ENCODE results near the gene ZNF32. TPM values are rescaled to one million over a fixed set of nuclear protein-coding genes. Genes with fewer than 3 reads are reported as not detected.

The ZNF32 gene
- total RNA-seq, 2 experiments from 2014 or later = 12.5 to 13.7 TPM

DNA sequence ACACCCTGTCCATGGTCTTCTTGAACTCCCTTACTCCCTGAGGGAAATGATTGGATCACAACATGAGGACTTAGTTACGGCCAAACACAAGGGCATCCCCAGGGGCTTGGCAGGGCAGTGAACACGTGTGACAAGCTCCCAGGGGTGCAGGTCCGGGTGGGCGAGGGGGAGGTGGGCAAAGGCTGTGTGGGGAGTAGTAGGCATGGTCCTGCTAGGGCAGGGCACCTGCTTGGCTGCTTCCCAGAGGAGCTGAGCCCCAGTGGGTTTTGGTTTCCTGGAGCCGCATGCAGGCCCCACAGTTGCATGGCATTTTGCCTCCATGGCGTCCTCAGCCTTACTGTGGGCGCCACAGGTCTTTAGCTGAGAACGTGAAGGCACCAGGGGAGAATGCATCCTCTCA lies 46.6 kb upstream of the ZNF32 start:
- no peak for ATAC-seq
- H3K27me3 Mint-ChIP-seq = peaks cover 8% of the 10 kb centered on the region
- H3K4me3 Mint-ChIP-seq = no peak overlapping the region
- ChIA-PET CTCF (no interaction called here), POLR2A (interaction anchor here (0.5 kb wide), 1 partner anchor 105 kb away, joined by 3 read pairs; no protein-coding TSS in a partner anchor)
- TF ChIP-seq, protein P1, sequence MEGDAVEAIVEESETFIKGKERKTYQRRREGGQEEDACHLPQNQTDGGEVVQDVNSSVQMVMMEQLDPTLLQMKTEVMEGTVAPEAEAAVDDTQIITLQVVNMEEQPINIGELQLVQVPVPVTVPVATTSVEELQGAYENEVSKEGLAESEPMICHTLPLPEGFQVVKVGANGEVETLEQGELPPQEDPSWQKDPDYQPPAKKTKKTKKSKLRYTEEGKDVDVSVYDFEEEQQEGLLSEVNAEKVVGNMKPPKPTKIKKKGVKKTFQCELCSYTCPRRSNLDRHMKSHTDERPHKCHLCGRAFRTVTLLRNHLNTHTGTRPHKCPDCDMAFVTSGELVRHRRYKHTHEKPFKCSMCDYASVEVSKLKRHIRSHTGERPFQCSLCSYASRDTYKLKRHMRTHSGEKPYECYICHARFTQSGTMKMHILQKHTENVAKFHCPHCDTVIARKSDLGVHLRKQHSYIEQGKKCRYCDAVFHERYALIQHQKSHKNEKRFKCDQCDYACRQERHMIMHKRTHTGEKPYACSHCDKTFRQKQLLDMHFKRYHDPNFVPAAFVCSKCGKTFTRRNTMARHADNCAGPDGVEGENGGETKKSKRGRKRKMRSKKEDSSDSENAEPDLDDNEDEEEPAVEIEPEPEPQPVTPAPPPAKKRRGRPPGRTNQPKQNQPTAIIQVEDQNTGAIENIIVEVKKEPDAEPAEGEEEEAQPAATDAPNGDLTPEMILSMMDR (IDR thresholded peaks at IDR 0.05) = no peak
- DNase-seq = no peak
- intact Hi-C loops (cut with micrococcal nuclease) = loop anchor here (10.0 kb wide), 1 partner anchor 339 kb away; no protein-coding TSS in a partner anchor
- no peak overlapping the region for H3K27ac Mint-ChIP-seq
- no peaks in the 10 kb centered on the region for H3K4me1 Mint-ChIP-seq (ENCODE audit: low read depth)
- H3K36me3 Mint-ChIP-seq (ENCODE audit: low read depth) = no peaks in the 10 kb centered on the region
- no peaks in the 10 kb centered on the region for H3K9me3 Mint-ChIP-seq

DNA sequence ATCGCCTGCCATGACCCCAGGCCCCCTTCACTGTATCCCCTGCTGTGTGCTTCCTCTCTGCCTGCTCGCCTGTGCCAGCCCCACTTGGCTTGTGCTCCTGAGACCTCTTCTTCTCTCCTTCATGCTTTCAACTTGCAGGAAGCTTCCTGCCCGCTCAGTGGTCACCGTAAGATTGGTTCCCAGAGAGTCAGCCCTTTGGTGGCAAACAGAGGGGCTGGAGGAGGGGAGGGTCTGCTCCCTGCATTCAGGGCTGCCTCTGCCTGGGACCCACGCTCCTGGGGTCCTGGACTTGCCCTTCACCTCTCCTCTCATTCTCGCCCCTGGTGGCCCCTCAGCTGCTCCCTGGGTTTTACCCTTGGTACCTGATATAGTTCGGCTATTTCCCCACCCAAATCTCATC lies 45.8 kb upstream of the ZNF32 start:
- DNase-seq (no peak), ATAC-seq (no peak)
- ChIA-PET CTCF (no interaction called here), POLR2A (no interaction called here)
- H3K4me3 Mint-ChIP-seq = no peak overlapping the region
- intact Hi-C loops (cut with micrococcal nuclease) = loop anchor here (10.0 kb wide), 1 partner anchor 340 kb away; no protein-coding TSS in a partner anchor
- H3K9me3 Mint-ChIP-seq = no peaks in the 10 kb centered on the region
- peaks cover 2% of the 10 kb centered on the region for H3K4me1 Mint-ChIP-seq (ENCODE audit: low read depth)
- TF ChIP-seq, protein P1 (IDR thresholded peaks at IDR 0.05) = no peak
- peaks cover 11% of the 10 kb centered on the region for H3K27me3 Mint-ChIP-seq
- H3K36me3 Mint-ChIP-seq (ENCODE audit: low read depth) = no peaks in the 10 kb centered on the region
- H3K27ac Mint-ChIP-seq = no peak overlapping the region

DNA sequence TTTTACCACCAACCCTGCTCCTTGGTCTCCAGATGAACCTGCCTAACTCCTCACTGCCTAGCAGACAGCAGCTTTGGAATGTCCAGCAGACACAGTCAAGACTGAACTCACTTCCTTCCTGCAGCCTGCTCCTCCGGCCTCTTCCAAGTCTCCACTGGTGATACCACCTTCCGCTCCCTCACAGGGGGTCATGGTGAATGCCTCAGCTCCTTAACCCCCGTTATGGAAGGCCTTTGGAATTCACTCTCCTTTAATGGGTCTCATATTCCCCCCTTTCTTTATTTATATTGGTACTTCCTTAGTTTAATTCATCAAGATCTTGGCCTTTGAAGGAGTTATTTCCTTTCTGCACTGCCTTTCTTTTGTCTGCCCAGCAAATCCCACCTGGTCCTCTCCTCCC lies 44.9 kb upstream of the ZNF32 start:
- CTCF ChIA-PET = no interaction called here
- ATAC-seq = no peak
- Mint-ChIP-seq H3K27ac (no peak overlapping the region), H3K27me3 (peaks cover 13% of the 10 kb centered on the region), H3K9me3 (no peaks in the 10 kb centered on the region), H3K4me3 (no peak overlapping the region), H3K36me3 (ENCODE audit: low read depth) (no peaks in the 10 kb centered on the region), H3K4me1 (ENCODE audit: low read depth) (peaks cover 2% of the 10 kb centered on the region)
- TF ChIP-seq, protein P1 (IDR thresholded peaks at IDR 0.05) = no peak
- intact Hi-C loops (cut with micrococcal nuclease) = loop anchor here (10.0 kb wide), 1 partner anchor 341 kb away; no protein-coding TSS in a partner anchor
- POLR2A ChIA-PET = no interaction called here
- DNase-seq = no peak

GRCh38 chr10:43692051-43692825 lies 43.6 kb upstream of the ZNF32 start:
- TF ChIP-seq, protein P1 (IDR thresholded peaks at IDR 0.05) = no peak
- ChIA-PET POLR2A (no interaction called here), CTCF (interaction anchor here (1.1 to 1.5 kb wide), 3 partner anchors 9 to 93 kb away, joined by 3 to 5 read pairs (median 4); no protein-coding TSS in a partner anchor)
- no peak for ATAC-seq
- Mint-ChIP-seq H3K9me3 (no peaks in the 10 kb centered on the region), H3K4me3 (no peak overlapping the region), H3K4me1 (ENCODE audit: low read depth) (peaks cover 2% of the 10 kb centered on the region), H3K27me3 (peaks cover 19% of the 10 kb centered on the region), H3K36me3 (ENCODE audit: low read depth) (no peaks in the 10 kb centered on the region), H3K27ac (no peak overlapping the region)
- intact Hi-C loops (cut with micrococcal nuclease) = loop anchor here (10.0 kb wide), 1 partner anchor 343 kb away; no protein-coding TSS in a partner anchor
- DNase-seq = no peak

GRCh38 chr10:43691485-43691884 lies 42.8 kb upstream of the ZNF32 start:
- Mint-ChIP-seq H3K4me3 (no peak overlapping the region), H3K9me3 (no peaks in the 10 kb centered on the region), H3K4me1 (ENCODE audit: low read depth) (peaks cover 2% of the 10 kb centered on the region), H3K36me3 (ENCODE audit: low read depth) (no peaks in the 10 kb centered on the region), H3K27me3 (peaks cover 19% of the 10 kb centered on the region), H3K27ac (no peak overlapping the region)
- no peak for DNase-seq
- intact Hi-C loops (cut with micrococcal nuclease) = loop anchor here (10.0 kb wide), 1 partner anchor 343 kb away; no protein-coding TSS in a partner anchor
- ChIA-PET POLR2A (no interaction called here), CTCF (interaction anchor here (1.1 to 1.5 kb wide), 5 partner anchors 8 to 1173 kb away, joined by 3 to 5 read pairs (median 3); no protein-coding TSS in a partner anchor)
- TF ChIP-seq, protein P1 (IDR thresholded peaks at IDR 0.05) = no peak
- ATAC-seq = no peak
